Endometrium (tissue), 2 donors: Measurements from ENCODE around the gene RGS6.
"Not testable (repeated sequence)": the region's sequence is repeated elsewhere in the genome, so short reads cannot be mapped to it uniquely, and the experiment has no call there.

Source experiments
- FAIRE-seq: peaks from 2 replicates; lab custom pipeline; 2012; peaks lifted over from hg19 to GRCh38; lab: Jason Lieb, UNC
- donor health status: control.
- donor health status: control.

The RGS6 gene

DNA sequence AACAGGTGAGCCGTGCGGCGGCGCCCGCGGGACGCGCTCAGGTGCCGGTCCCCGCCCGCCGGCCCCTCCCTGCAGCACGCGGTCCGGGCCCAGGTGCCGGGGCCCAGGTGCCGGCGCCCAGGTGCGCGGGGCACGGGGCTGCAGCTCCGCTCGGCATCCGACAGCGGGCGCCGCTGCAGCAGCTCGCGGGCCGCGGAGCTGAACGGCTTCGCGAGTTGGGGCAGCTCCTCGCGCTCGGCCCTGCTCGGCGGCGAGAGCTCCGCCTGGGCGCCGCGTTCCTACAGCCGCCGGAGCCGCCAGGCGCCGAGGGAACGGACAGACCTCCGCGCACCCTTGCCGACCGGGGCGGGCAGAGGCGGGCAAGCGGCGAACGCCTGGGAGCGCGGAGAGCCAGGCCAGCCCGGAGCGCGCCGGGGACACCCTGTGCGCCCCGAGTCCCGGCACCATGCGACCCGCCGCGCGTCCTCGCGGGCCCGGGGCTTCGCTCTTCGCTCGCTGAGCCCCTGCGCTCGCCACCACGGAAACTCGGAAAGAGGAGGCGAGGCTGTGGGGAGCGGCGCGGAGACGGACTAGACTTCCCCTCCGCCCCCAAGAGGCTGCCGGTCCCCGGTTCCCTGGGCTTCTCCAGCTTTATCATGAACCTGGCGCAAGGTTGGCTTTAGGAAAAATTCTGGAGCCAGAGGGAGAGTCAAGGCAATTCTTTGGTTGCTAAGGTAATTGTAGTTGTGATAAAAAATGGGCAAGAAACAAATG, at the start of gene RGS6:
TSS of gene RGS6 (plus strand) at position 201 of the 753 bp plus-strand sequence.
- FAIRE-seq = no peak

DNA sequence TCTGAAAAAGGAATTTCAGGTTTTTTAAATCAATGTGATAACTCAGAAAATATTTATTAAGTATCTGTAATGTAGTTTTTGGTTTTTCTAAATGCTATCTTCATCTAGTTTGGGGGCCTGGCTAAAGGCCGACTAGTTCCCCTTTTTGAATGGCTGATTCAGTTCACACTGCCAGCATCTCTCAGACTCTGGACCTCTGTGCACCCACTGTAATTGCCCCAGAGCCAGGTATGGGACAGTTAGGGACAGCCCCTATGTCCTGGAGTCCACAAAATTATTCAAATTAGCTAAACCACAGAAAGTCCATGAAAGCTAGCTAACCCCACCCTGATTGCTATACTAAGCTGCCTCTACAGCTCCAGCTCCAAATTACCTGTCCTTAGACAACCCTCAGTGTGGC, 49.1 kb upstream of the RGS6 start:
- no peak for FAIRE-seq

DNA sequence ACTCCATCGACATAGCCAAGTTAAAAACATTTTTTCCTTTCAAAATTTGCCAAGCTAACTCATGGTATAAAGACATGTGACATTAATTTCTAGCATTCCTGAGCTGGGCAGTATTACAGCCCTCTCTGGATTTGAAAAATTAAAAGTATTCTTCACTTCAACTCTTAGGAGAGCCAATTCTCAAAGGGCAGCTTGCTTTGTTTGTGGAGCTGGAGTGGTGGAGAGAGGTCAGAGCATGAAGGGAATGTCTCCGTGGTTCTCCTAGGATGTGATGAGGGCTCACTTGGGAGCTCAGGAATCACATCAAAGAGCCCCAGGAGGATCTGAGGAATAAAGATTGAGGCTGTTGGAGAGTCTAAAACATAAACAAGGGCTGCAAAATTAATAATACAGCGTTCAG, 46.9 kb upstream of the RGS6 start:
- FAIRE-seq = no peak

DNA sequence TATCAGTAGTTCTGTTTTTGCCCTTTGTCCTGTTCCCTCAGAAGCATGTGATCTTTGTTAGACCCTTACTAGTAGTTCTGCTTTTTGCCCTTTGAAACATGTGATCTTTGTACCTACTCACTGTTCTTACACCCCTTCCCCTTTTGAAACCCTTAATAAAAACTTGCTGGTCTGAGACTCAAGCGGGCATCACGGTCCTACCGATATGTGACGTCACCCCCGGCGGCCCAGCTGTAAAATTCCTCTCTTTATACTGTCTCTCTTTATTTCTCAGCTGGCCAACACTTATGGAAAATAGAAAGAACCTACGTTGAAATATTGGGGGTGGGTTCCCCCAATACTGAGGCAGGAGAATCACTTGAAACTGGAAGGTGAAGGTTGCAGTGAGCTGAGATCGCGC, 44.4 kb upstream of the RGS6 start:
- FAIRE-seq = not testable (repeated sequence)

DNA sequence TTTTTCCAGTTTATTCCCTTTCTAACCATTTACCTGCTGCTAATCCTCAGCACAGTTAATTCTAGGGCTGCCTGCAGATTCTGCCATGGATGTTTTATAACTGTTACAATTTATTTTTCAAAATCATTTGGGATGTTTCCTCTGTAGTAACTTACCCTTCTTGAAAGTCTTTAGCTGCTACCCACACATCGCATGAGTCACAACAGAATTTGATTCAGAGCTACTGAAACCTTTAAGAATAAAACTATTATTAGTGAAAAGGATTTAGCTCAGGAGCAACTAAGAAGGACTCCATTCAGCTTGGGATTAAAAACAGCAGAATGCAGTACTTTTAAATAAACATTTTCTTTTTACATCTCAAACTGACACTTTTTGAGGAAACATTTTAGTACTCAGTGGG, 41.7 kb upstream of the RGS6 start:
- no peak for FAIRE-seq

DNA sequence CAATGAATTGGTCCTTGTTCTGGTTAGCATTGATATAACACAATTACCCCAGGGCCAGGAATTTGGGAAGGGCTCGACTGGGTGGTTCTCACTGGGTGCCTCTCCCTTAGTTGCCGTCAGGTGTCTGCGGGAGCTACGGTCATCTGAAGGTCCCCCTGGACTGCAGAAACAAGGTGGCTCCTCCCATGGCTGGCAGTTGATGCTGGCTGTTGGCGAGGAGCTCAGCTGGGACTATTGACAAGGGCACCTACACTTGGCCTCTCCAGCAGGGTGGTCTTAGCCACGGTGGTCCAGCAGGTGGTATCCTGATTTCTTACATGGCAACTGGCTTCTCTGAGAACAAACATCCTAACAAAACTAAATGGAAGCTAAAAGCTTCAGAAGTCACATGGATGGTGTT, 41.0 kb upstream of the RGS6 start:
- FAIRE-seq = no peak

DNA sequence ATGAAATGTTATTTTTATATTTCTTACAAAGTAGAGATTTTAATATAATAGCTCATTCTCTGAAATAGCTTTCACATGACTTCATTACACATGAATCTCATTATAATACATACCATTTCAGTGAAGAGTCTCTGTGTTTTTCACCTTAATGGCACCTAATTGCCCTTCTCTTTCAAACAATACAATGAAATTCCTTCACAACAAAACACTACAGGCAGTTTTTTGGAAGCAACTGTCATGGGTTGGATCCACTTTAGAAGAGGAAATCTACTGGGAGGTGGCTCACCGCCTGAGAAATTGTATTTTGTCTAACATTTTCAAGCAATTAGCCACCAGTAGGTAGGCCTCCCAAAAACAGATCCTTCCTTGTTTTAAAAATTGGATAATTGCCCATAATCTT, 40.3 kb upstream of the RGS6 start:
- no peak for FAIRE-seq

DNA sequence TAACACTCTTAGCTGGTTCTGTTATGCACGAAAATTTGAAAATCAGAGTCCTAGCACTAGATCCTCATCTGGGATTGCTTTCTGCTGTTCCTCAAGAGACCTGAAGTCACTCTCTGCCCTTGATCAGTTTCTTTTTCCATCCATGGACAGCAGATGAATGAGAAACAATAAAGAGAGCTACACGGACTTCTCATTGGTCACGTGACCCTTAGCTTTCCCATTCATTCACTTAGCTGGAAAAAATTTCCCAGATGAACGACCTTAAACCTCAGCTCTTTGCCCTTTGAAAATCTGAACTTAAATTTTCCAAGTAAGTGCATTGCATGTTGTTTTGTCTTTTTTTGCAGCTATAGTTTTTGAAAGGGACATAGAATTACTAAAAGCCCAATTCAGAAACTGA, 27.2 kb upstream of the RGS6 start:
- FAIRE-seq = no peak

DNA sequence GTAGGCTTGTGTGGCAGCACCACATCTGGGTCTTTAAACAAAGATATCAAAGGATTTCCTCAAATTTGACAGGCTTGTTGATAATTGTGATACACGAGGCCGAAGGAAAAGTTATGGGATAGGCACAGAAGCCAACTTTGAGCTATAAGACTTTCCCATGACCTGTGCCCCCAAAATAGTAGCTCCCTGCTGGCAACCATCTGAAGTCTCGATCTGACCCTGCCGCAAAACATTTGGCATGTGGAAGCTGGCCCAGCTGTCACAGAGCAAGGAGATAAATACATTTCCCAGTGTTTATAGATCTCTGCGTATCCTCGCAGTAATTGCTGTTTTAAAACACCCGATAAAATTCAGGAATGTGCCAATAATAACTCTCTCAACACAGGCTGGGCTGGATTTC, 26.4 kb upstream of the RGS6 start:
- FAIRE-seq = no peak

DNA sequence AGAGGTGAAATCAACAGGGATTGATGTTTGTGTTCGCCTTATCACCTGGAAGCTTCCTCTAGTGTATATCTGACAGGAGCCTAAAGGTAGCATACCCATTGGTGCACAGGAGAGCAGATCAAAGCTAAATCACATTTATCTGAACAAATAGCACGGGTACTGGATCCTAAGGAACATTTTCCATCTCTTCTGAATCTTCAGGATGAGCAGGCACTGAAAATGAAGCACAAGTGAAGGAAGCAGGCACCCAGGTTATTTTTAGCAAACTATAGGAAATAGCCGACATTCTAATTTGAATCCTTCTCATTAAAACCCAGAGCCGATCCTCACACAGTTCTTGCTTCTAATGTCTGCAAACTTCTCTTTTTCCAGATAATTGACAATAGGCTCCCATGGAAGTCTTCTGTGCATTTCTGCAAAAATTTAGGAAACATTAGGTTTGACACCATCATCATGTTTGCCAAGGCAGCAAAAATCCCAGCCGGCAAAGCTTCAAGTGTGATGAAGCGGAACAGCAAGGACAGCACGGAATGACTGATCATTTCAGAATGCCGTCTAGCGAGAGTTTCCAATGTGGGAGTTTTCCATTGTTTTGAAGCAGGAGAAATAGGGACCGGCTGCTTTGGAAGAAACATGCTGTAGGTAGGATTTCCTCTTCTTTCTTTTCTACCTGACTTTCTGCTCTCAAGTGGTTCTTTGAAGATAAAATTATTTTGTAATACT, 24.3 kb upstream of the RGS6 start:
- no peak for FAIRE-seq

DNA sequence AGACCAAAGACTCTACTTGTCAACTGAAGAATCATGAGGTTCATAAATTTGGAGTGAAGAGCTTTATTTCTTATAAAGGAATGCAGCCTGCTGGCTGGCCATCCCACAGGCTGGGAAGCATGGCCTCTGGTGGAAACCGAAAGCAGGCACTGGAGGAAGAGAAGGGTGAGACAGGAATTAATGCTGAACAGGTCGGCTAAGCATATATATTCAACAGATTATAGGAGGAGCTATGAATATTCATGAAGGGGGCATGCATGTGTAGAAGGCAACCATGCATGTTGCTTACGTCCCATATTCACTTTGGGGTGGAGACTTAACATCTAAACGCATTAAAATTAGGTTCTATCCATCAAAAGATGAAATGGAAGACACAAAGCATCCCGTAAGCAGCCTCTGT, 20.6 kb upstream of the RGS6 start:
- FAIRE-seq = no peak

DNA sequence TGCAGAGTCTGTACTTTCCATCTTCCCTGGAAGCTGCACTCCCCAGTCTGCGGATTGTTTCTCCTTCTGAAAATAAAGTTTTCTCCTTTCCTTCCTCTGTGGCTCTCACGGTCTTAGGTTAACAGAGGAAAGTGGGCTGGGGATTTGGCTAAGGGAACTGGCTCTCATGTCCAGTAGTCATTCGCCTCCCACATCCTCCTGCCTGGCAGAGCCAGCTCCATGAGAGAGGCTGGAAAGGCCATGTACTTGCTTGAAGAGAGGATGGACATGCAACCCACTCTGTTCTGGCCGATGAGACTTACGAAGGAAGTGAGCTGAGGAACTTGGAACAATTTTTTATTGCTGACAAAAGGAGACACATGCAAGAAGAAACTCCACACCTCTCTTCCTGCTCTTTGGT, 18.9 kb upstream of the RGS6 start:
- no peak for FAIRE-seq

DNA sequence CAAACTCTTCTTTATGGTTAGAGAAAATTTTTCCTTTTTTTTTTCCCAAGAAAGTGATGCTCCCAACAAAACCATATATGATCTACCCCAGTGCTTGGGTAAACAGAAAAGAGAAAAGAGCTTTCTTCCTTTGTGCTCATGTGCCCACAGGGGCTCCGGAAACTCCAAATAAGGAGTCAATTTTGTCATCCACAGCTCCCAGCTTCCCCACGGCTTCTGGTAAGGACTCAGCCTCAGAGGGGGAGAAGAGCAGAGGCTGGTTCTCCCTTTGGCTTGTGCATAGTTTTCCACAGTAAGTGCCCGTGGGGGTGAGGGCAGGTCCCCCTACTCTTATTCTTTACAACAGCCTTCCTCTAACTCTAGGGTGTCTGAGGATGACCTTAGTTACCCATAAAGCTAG, 13.3 kb upstream of the RGS6 start:
- no peak for FAIRE-seq

DNA sequence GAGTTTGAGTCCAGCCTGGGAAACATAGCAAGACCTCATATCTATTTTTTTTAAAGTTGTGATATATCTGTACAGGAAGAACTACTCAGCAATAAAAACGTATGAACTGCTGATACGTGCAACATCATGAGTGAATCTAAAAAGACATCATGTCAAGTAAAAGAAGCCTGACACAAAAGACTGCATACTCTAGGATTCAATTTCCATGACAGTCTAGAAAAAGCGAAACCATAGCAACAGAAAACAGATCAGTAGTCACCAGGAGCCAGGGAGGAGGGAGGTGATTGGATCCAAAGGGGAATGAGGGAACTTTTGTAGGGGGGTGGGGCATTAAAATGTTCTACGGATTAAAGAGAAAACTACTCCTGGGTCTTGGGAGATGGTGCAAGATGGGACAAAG, 8.7 kb upstream of the RGS6 start:
- FAIRE-seq = no peak

DNA sequence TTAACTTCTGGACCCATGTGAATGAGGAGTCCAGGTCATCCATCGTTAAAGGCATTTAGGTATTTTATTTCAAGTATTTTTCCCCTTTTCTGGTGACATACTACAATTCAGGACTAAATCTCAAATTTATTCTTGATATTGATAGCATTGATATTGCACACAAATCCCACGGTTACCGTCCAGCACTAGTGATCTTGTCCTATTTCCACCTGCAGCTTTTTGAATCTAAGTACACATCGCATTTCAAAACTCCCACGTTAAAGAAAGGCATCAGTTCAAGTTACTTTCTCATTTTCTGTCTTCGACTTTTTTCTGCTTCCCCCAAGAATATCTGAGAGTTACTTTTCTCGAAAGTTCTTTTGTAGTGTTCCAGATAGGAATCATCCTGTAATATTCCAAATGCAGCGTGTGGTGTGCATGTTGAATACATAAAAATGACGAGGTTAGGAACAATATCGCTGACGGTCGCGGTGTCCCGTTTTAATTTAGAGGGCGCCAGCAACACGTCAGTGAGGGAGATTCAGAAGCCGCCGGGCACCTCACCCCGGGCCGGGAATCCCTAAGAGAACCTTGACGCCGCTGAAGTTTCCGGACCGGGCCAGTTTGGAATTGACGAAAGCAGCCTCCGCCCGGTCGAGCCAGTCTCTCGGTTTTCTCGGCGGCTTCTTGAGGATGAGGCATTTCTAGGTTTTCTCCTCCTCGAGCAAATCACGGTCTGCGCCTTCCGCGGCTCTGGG, 569 bp upstream of the RGS6 start:
- no peak for FAIRE-seq

DNA sequence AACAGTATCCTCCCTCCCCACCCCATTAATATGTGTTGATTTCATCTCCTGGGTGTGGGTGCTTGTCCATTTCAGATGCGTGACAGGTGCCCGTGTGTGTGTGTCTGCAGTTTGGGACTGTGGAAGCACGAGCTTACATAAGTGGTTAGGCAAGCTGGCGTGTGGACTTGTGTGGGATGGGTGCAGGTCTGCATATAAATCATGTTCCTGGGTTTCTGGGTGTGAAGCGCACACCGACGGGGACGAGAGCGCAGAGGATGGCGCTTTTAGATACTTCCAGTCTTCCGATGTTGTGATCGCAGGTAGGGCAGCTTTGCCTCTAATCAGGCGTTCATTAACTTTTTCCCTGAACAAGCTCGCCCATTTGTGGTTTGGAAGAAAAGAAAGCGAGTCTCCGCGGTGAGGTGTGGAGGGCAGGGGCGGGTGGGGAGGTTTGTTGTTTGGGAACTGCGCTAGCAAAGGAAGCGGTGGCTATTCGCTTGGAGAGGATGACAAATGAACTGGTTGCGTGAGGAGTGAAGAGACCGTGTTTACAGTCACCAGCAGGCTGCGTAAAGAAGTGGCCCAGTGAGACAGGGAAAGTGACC, 865 bp downstream of the RGS6 start:
- FAIRE-seq = no peak

DNA sequence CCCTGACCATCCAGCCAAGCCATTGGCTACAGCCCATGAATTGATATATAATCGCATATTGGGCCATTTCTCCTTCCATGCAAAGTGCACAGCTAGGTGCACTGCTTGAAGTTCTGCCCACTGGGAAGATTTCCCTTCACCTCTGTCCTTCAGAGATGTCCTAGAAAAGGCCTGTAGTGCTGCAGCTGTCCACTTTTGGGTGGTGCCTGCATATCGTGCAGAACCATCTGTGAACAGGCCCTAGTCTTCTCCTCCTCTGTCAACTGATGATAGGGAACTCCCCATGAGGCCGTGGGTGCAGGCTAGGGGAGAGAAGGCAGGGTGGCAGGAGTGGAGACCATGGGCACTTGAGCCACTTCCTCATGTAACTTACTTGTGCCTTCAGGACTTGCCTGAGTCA, 6.0 kb downstream of the RGS6 start:
- FAIRE-seq = not testable (repeated sequence)

DNA sequence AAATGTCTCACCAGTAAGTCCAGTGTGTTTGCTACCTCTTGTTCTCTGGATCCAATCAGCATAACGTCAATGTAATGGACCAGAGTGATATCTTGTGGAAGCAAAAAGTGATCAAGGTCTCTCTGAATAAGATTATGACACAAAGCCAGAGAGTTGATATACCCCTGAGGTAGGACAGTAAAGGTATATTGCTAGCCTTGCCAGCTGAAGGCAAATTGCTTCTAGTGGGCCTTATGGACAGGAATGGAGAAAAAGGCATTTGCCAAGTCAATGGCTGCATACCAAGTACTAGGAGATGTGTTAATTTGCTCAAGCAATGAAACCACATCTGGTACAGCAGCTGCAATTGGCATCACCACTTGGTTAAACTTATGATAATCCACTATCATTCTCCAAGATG, 7.1 kb downstream of the RGS6 start:
- not testable (repeated sequence) for FAIRE-seq

DNA sequence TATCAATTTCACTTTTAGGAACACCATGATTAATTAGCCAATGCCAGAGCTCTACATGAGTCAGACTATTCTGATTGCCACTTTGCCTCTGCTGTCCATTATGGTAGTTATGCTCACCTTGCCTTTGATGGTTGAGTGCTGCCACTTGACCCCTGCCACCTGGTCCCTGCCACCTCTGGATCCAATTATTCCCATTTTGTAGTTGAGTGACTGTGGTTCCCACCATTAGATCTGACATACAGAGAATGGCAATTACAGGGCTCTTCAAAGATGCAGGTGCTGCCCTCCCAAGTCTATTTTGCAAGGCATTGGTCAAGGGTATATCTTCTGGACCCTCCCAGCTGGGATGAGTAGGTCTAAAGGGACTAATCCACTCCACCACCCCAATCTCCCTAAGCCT, 8.3 kb downstream of the RGS6 start:
- not testable (repeated sequence) for FAIRE-seq

DNA sequence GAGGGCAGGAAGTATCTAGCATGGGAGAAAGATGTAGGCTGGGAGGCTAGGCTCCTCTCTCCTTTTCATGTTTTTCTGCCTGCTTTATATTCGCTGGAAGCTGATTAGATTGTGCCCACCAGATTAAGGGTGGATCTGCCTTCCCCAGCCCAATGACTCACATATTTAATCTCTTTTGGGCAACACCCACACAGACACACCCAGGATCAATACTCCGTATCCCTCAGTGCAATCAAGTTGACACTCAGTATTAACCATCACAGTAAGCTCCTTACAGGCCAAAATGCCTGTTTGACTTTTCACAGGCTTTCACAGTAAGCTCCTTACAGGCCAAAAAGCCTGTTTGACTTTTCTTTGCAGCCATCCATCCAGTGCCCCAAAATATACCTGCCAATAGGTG, 9.4 kb downstream of the RGS6 start:
- FAIRE-seq = not testable (repeated sequence)

DNA sequence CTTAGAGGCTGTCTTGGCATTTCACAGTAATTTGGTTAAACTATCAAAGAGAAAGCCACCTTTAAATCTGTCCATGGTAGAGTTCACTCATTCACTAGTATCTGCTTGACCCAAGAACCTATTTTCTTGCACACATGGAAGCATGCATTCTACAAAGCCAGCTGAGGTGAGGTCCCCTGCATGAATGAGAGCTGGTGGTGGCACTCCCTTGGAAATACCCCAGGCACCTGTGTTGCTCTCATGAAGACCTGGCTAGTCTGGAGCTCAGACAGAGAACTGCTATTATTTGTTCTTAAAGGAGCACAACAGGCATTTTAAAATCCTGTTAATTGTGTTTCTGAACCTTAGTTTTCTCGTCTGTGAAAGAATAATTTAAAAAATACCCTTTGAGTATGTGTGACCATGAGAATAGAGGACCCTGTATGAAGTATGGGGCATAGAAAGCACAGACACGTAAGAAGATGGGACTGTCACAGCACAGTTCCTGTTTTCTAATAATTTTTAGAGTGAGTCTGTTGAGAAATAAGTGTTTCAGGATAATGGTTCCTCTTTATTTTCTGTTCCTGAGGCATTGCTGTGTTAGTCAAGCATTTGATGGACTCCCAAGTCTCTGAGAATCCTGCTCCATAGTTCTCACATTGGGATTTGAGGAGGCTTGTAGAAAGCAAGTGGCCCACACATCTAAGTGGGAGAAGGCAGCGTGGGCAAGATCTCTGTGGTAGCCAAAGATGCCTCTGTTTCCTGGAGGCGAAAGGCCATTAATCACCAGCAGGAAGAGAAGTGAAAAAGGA, 10.9 kb downstream of the RGS6 start:
- no peak for FAIRE-seq

DNA sequence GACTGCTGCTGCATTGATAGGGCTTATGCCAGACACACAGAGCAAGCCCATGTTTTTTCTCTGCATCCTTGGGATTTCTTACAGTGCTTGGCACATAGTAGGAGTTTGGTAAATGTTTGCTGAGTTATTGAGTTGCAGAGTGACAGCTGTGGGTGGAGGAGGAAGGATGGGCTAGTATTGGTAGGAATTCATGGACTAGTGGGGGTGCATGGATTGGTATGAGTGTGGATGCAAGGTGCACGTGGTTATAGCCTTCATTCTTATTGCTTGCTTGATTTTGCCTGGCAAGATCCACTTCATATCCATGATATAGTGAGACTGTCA, 11.4 kb downstream of the RGS6 start:
- no peak for FAIRE-seq
